ENCODE data around the gene PLCXD1.
A peak's percentile ranks its signal among the peaks of the same experiment; 100 is the strongest.
"Not testable (repeated sequence)": the region's sequence is repeated elsewhere in the genome, so short reads cannot be mapped to it uniquely, and the experiment has no call there.

The PLCXD1 gene

GRCh38 chrX:281166-281999 is at the start of gene PLCXD1:
PLCXD1 (plus strand) TSS chrX:281381; CDS start chrX:284188, 2,807 bp downstream.
- peak within 1 kb of the TSS in 2 of 21 experiments; percentile 10 to 55 for H3K27ac ChIP-seq

GRCh38 chrX:231637-232277 is 49.4 kb upstream of the PLCXD1 start:
- not testable (repeated sequence) for H3K4me3 ChIP-seq, H3K27ac ChIP-seq

More at GRCh38 chrX:281166-281999, at the start of gene PLCXD1:
- H3K4me3 ChIP-seq: peak within 1 kb of the TSS in 2 of 7 experiments; percentile 10 to 28

GRCh38 chrX:232278-232655 is 48.9 kb upstream of the PLCXD1 start:
- H3K4me3 ChIP-seq, H3K27ac ChIP-seq: not testable (repeated sequence)

- H3K4me3 ChIP-seq, H3K27ac ChIP-seq: not testable (repeated sequence)
Measured at GRCh38 chrX:236201-236600, 45.0 kb upstream of the PLCXD1 start.

- Histone ChIP-seq H3K4me3 (no peak overlapping the region), H3K27ac (peak overlapping the region in 2 of 21 experiments; percentile 17 to 62)
Measured at GRCh38 chrX:250965-251364, 30.2 kb upstream of the PLCXD1 start.

GRCh38 chrX:251396-252243 is 29.6 kb upstream of the PLCXD1 start:
- H3K27ac ChIP-seq, H3K4me3 ChIP-seq: not testable (repeated sequence)

GRCh38 chrX:252244-252956 is 28.8 kb upstream of the PLCXD1 start:
- H3K27ac ChIP-seq: no peak overlapping the region

GRCh38 chrX:252957-253291 is 28.3 kb upstream of the PLCXD1 start:
- Histone ChIP-seq H3K27ac (no peak overlapping the region), H3K4me3 (no peak overlapping the region)

More at GRCh38 chrX:252244-252956, 28.8 kb upstream of the PLCXD1 start:
- H3K4me3 ChIP-seq: no peak overlapping the region

- Histone ChIP-seq H3K27ac (no peak overlapping the region), H3K4me3 (no peak overlapping the region)
Measured at GRCh38 chrX:253451-254297, 27.5 kb upstream of the PLCXD1 start.

GRCh38 chrX:254630-255215 is 26.5 kb upstream of the PLCXD1 start:
- Histone ChIP-seq H3K27ac (no peak overlapping the region), H3K4me3 (no peak overlapping the region)

- no peak overlapping the region for H3K4me3 ChIP-seq
- H3K27ac ChIP-seq: no peak overlapping the region
Measured at GRCh38 chrX:255923-256331, 25.3 kb upstream of the PLCXD1 start.

- not testable (repeated sequence) for H3K27ac ChIP-seq, H3K4me3 ChIP-seq
Measured at GRCh38 chrX:257054-257453, 24.1 kb upstream of the PLCXD1 start.

GRCh38 chrX:257681-258289 is 23.4 kb upstream of the PLCXD1 start:
- no peak overlapping the region for H3K4me3 ChIP-seq
- H3K27ac ChIP-seq: no peak overlapping the region

- Histone ChIP-seq H3K4me3 (no peak overlapping the region), H3K27ac (no peak overlapping the region)
Measured at GRCh38 chrX:258291-259040, 22.7 kb upstream of the PLCXD1 start.

GRCh38 chrX:259692-260355 is 21.4 kb upstream of the PLCXD1 start:
- no peak overlapping the region for H3K27ac ChIP-seq
- no peak overlapping the region for H3K4me3 ChIP-seq

- Histone ChIP-seq H3K27ac (peak overlapping the region in 13 of 21 experiments; percentile 11 to 69 (median 48)), H3K4me3 (peak overlapping the region in 3 of 7 experiments; percentile 4 to 8 (median 6))
Measured at GRCh38 chrX:261167-261918, 19.8 kb upstream of the PLCXD1 start.

All from skin epidermis (tissue), 12 donors.